Effector CD8-positive, alpha-beta T cell (primary cell): Measurements from ENCODE around the gene CDKAL1.
"Not testable (repeated sequence)": the region's sequence is repeated elsewhere in the genome, so short reads cannot be mapped to it uniquely, and the experiment has no call there.

Experiments used
- DNase-seq: peaks from one replicate; lab custom pipeline; 2025; lab: John Stamatoyannopoulos, UW

Gene CDKAL1

DNA sequence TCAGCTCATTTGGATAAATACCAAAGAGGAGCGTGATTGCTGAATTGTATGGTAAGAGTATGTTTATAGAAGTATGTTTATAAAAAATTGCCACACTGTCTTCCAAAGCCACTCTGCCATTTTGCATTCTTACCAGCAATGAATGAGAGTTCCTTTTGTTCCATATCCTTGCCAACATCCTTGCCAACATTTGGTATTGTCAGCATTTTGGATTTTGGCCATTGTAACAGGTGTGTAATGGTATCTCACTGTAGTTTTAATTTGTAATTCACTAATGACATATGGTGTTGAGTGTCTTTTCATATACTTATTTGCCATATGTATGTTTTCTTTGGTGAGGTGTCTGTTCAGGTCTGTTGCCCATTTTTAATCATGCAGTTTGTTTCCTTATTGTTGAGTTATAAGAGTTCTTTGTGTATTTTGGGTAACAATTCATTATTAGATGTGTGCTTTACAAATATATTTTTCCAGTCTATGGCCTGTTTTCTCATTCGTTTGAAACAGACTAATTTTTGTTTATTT lies 539.1 kb downstream of the CDKAL1 start:
- DNase-seq = no peak

DNA sequence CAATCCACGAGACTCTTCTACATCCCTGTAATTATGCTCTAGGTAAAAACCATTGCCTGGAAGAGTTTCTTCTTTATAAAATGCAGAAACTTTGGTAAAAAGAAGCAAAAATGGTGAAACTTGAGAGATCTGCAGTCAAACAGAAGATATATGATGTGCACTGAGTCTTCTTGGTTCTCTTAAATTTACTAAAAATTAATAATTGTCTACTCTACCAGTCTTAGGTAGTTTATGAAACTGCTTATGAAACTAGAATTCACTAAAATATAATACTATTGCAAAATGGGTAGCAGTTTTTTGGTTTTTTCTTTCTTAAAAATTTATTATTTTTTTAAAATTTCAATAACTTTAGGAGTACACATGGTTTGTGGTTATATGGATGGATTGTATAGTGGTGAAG lies 540.2 kb downstream of the CDKAL1 start:
- no peak for DNase-seq

DNA sequence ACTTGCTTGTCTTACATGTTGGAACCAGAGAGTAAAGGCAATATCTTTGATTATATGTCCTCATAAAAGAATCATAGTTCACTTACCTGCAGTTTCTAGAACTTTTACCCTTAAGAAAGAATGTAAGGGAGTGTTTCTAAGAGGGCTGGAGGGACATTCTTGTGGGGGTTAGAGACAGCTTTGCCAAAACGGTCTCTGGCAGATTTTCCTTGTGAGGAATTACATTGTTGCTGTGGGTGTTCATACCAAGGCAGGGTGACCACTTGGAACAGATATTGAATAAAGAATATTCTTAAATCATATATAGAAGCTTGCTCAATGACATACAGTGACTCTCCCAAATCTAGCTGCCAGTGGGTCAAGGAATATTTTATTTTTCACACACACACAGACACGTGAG lies 541.7 kb downstream of the CDKAL1 start:
- DNase-seq = no peak

DNA sequence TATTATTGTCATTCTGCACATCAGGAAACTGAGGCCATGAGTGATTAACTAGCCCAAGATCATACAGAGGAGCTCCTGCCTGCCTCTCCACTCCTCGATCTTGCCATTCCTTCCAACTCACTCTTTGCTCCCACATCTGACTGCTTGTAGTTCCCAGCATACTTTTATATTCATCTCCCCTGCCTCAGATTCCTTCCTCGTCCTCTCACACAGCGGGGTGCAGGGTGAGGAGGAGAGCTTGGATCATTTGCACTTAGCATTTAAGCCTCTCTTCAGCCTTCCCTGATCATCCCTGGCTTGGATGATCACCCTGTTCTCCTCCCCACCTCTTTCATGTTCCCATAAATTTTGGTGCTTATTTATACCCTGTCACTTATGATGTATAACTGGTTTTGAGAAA lies 544.2 kb downstream of the CDKAL1 start:
- no peak for DNase-seq

DNA sequence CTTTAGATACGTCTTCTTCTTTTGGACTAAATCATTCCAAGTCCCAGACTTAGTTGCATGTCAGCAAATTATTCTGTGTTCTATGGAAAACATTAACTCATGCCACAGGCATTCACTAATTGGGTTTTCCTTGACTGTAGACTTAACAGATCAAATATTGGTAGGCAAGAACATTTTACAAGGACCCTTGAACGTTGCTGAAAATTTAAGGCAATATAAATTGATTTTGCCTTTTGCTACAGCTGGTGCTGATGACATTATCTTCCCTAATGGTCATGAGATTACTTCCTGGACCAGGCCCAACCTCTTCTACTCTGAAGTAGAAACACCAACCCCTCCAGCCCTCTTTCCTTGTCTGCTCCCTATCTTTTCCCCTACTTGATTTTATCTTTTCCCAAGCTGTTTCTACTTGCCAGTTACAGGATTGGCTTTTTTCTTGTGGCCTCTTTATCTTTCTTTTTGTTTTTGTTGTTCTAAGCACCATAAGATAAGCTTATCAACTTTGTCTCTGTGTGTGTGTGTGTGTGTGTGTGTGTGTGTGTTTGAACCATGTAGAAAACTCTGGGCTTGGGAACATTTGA lies 545.3 kb downstream of the CDKAL1 start:
- no peak for DNase-seq

DNA sequence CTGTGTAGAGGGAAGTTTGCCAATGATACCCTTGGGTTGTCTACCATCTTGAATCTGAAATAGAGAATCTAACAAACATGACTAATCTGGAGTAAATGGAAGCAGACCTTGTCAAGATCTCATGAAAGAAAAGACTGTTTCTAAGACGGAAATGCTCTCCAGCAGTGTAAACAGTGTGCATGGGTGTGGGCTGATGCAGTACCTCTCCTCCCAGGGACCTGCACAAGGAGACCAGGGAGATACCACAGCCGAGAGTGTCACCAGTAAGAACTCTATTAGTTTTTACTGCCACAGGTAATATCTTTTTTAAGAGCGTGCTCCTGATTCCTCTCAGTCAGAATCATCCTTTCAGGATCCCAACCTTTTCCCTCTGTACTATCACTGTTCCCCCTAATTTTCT lies 546.0 kb downstream of the CDKAL1 start:
- no peak for DNase-seq

DNA sequence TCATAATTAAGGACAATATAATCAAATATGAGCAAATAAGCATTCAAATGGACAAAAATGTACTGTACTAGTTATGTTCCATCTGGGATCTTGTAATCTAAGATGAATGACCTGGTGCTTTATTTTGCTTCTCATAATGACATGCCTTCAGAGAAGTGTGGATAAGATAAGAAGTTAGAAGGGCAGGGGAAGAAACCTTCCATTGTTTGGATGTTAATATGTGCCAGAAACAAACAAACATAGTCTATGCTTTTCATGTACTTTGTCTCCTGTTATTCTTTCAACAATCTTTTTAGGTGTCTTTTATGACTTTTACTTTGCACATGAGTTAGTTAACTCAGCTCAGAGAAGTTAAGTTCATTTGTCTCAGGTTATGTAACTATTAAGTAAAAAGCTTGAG lies 547.8 kb downstream of the CDKAL1 start:
- no peak for DNase-seq

DNA sequence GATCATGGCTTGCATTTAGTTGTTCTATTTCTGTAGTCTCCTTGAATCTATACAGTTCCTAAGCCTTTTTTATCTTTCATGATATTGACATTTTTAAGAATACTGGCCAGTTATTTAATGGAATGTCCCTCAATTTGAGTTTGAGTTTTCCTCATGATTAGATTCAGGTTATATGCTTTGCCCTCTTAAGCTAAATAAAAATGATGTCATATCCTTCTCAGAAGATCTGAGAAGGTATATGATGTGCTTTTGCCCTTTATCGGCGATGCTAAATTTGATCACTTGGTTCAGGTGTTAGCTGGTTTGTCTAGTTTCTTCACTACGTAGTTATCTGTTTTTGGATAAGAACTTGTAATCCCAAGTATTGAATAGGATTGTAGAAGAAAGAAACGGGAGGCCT lies 549.5 kb downstream of the CDKAL1 start:
- DNase-seq = no peak

DNA sequence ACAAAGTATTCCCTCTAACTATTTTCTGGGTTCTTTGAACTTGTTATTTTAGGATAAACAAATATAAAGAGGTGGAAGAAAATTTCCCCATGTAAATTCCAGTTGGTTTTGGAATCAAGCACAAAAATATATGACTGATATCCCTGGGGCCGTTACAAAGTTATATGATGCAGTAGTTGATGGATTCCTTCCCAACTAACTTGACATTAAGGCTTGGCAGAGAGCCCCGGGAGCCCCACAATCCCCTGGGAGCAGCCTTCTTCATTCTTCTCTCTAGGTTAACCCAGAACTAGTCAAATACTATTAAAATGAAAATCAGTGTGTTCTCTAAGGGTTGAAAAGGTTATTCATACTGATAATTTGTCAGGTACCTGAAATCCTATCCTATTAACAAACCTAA lies 550.4 kb downstream of the CDKAL1 start:
- no peak for DNase-seq

DNA sequence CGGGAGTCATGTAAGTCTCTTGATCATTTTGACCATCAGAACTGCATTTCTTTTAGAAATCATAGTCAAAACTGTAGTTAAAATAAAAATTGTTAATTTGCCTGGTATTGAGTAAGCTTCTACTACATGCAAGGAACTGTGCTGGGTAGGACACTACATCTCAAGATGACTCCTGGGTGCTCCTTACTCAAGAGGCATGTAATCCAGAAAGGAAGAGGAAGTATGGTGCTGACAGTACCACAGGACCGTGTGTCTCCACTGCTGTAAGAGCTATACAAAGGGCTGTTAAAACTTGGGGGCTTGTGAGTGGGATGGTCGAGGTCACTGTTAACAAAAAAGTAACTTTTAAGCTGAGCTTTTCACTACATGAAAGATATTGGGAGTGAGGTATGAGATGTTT lies 551.0 kb downstream of the CDKAL1 start:
- no peak for DNase-seq

DNA sequence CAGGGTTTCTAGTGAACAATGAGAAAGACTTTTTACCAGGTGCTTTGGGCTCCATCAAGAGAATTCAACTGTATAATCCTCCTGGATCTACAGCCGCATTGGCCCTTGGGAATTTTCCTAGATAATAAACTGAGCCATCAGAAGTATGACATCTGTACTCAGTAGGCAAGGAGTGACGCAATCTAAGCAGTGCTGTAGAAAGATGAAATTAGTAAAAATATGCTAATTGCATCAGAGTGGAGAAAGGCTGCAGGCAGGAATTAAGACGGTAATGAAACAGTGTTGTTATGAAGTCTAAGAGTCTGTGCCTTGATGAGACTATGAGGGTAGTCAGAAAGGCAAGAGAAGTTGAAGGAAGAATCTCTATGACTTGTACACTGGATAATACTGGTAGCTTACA lies 551.4 kb downstream of the CDKAL1 start:
- no peak for DNase-seq

DNA sequence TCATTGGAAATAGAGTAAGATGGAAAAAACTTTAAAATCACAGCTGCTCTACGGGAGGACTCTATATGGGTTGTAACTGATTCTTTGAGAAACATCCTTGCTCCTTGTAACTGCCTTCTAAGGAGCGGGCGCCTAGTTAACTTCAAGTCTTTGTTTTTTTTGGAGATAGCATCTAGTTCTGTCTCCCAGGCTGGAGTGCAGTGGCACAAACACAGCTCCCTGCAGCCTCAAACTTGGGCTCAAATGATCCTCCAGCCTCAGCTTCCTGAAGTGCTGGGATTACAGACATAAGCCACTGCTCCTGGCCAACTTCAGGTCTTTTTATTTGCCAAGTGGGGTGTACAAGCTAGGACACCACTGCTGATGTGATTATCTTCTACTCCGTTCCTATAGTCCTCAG lies 552.9 kb downstream of the CDKAL1 start:
- no peak for DNase-seq

DNA sequence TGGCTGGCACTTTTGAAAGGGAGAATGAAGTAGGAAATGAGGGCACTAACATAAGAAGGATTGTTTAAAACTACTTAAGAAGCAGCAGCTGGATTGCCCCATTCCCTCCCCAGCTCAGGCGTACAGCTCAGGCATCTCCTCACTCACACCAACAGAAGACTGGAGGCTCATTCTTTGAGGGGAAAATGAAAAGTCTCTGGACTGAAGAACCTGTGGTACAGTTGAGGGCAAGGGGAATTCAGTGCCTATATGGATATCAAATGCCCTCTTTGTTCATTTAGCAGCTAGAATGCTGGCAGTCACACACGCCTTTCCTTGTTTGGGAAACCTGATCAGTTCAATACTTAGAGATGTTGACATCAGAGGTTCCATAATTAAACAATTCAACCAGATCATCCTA lies 557.2 kb downstream of the CDKAL1 start:
- DNase-seq = no peak

DNA sequence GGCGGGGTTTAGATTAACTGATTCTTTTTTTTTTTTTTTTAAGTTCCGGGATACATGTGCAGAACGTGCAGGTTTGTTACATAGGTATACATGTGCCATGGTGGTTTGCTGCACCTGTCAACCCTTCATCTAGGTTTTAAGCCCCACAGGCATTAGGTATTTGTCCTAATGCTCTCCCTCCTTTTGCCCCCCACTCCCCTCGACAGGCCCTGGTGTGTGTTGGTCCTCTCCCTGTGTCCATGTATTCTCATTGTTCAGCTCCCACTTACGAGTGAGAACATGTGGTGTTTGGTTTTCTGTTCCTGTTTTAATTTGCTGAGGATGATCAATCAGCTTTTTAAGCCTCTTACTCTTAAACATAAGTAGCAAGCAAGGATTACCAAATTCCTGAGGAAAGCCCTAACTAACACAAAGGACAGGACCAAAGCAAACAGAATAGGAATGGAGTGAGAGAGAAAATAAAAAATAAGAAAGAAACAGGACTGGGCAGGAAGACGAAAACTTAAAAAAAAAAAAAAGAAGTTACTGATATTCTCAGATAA lies 558.0 kb downstream of the CDKAL1 start:
- DNase-seq = not testable (repeated sequence)

DNA sequence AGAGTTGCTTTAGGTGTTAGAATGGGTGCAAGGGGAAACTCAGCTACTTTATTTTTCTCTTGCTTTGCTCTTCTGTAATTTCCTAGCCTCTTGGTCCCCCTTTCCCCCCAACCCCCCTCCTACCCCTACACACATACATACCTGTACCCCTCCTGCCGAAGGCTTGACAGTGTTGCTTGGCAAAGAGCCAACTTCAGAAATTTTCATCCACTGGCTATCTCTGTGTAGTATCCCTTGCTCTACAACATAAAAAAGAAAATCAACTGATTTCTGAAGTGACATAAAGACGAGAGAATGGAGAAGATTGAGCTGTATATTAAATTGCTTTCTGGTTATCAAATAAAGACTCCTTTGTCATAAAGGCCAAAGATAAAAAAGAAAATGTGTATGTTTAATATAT lies 561.2 kb downstream of the CDKAL1 start:
- DNase-seq = no peak

DNA sequence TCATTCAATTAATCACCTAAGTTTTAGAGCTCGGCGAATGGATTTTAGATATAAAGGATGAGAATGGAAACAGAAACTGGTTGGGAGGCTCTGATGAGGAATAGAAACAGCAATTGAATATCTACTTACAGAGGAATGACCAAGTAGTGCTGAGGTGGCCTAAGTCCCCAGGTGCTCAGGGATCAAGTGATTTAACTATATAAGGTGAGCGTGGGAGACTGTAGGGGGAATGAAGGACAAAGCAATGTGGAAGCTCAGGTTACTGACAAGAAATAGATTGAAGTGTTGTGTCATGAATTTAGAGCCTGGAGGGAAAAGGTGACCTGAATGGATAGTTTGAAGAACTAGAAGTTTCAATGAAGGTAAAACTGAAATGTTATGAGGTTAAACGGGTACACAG lies 563.9 kb downstream of the CDKAL1 start:
- DNase-seq = no peak

DNA sequence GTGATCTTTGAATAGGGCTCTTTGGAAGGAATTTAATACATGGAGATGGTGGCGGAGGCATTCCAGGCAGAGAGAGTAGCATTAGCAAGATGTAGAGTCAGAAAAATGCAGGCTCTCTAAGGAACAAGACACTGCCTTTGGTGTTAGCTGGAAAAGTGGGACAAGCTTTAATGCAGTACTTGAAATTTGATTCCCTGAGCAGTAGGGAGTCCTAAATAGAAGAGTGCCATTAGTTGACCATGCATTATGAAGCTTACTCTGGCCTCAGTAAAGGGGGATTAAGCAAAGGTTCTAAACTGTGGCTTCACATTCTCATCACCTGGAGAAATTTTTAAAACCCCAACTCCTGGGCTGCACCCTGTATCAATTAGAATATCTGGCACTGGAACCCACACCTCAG lies 564.5 kb downstream of the CDKAL1 start:
- DNase-seq = no peak

DNA sequence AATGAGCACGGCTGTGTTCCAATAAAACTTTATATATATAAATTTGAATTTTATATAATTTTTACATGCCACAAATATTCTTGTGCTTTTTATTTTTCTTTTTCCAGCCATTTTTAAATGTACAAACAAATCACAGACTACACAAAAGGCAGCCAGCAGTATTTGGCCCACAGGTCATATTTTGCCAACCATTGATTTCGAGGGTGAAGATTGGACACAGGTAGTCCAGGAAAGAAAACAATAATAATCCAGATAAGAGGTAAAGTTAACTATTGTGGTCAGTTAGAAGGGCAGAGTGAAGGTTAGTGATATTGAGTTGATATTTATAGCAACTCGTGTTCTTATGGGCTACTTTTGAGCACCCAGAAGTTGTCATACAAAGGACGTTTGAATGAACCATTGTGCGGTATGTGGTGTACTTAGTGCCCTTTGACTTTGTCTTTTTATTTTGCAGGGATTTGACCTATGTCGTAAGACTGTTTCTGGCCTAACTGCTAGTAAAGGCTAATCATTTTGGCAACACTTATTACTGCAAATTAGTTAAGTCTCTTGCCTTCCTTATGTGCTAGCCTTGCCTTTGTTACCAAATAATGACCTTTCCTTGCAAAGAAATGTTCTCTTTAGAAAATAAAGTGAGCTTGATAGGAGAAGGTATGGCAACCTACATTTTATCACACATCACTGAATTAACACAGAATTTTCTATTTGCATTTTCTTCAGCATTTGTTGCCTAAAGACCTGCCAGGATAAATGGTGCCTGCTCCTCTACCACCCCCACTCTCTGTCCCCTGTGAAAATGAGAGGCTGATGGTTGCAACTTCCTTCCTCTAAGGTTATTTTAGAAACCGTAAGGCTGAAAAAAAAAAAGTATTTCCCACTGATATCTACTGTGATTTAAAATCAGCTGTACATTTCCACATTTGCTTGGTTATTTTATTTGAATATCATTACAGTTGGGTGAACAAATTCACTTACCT lies 565.4 kb downstream of the CDKAL1 start:
- no peak for DNase-seq

DNA sequence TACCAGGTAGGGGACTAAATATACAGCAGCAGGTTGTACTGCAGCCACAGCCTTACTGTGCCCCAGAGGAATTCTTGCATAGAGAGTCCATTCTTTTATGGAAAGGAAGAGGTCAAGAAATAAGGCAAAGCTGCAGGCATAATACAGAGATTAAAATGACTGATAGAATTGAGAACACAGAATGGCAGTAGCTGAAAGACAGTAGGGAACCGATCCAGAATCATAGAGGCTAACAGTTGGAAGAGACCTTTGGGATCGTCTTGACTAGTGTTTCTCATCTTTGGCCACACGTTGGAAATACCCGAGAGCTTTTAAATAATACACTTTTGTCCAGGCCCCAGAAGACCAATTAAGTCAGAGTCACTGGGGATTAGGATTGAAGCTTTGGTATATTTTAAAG lies 566.7 kb downstream of the CDKAL1 start:
- DNase-seq = no peak

DNA sequence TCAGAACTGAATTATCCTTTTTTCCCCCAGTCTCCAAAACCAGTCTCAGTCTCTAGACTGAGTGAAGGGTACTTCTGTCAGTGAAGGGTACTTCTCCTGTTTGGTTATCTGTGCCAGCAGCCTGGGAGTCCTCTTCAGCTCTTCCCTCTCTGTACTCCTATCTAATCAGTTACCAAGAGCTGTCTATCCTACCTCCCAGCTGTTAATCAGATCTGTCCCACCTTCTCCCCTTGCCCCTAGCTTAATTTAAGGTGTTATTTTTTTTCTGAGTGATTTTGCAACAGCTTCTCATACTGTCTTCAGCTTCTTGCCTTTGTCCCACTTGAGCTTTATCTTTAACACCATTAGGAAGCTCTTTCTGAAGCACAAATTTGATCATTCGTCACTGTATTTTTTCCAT lies 567.4 kb downstream of the CDKAL1 start:
- DNase-seq = no peak

DNA sequence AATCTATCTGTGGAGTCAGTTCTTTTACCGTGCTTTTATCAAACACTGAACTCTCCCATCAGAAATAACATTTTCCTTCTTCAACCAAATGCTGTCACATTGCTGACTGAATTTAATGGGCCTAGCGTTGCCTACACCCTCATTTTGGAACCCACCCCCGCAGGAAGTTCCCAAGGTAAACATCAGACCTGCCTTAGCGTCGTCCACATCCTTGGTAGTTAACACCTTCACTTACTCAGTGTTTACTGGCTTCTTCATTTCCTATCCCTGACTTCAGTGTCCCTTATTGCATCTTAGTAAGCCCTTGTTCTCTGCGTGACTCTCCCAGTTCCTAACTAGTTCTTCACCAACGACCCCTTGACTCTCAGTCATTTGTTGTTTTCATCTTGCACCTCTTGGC lies 567.9 kb downstream of the CDKAL1 start:
- DNase-seq = no peak

DNA sequence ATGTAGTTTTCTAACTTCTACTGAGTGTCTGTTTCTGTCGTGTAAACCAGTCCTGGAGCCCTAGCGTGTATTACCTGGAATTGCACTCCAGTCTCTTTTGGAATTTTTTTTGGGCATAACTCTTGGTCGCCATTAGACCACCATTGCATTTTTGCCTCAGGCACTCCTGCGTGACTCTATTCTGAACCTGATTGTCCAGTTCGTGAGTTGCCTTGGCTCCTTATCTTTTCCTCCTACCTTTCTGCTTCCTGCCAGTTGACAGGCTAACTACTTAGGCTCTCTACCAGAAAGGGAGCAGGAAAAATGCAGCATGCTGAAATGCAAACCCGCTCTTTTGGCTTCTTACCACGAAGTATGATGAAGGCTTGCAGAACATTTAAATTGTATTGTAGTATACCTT lies 568.4 kb downstream of the CDKAL1 start:
- no peak for DNase-seq

DNA sequence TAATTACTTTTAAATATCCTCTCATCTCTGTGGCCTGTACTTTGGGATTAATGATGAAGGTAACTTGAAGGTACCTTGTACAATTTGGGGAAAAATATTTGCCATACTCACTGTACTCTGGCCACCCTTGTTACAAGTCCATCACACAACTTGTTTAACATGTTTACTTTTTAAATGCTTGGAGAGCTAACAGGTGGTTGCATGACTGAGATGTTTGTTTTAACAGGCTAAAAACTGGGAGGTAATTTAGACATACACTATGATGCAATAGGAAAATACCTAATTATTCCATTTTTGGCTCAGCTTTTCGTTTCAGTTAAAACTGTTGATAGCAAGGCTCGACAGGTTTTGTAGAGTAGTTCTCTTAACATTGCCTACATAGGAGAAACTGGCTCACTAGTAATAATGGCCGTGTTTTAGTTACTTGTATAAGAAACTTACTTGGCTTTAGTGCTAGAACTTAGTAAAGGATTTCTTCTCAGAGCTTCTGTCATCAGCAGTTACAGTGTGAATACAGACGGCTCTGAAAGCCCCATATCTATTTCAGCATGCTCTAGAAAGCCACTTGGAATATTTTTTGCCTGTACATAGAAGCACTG lies 569.5 kb downstream of the CDKAL1 start:
- no peak for DNase-seq
